Peyer's patch (tissue), 4 donors: Measurements from ENCODE around the gene SEMA4D. TPM values are rescaled to one million over a fixed set of nuclear protein-coding genes. Genes with fewer than 3 reads are reported as not detected.

ENCODE experiments used
- DNase-seq, 3 donors: peaks; one replicate each; pipeline ENCODE4 v3.0.0-alpha.2; 2017 to 2019
- H3K27ac ChIP-seq, 4 donors: fragments of 200-600 bp; sonication (generic); one replicate each; pipeline ENCODE4 v1.5.1; 2016 to 2019
- H3K27me3 ChIP-seq, 2 donors: fragments of 200-600 bp; sonication (generic); one replicate each; pipeline ENCODE4 v1.5.1; 2019
- H3K36me3 ChIP-seq, 3 donors: fragments of 200-600 bp; sonication (generic); one replicate each; pipeline ENCODE4 v1.5.1; 2016 to 2019
- H3K4me1 ChIP-seq, 4 donors: fragments of 200-600 bp; sonication (generic); one replicate each; pipeline ENCODE4 v1.5.1; 2016 to 2019
- H3K4me3 ChIP-seq, 4 donors: fragments of 200-600 bp; sonication (generic); 1 replicate in 3 of 4; 2 replicates in 1 of 4; pipeline ENCODE4 v1.5.1; 2016 to 2019; ENCODE audit warnings: mild to moderate bottlenecking in 1 of 4
- H3K9me3 ChIP-seq, 4 donors: fragments of 200-600 bp; sonication (generic); one replicate each; pipeline ENCODE4 v1.5.1; 2016 to 2019; ENCODE audit warnings: mild to moderate bottlenecking in 1 of 4
- CTCF ChIP-seq, 6 experiments: fragments of 450-650 bp in 4 of 6; fragments of 200-600 bp in 2 of 6; sonication (generic) in 1 of 6; IDR thresholded peaks; one replicate each; pipeline ENCODE4 v1.5.1; 2017 to 2019; ENCODE audit warnings: antibody characterized with exemption in 6 of 6, mild to moderate bottlenecking in 3 of 6, moderate library complexity in 1 of 6
- POLR2A ChIP-seq, 2 donors: fragments of 450-650 bp; IDR thresholded peaks; one replicate each; pipeline ENCODE4 v1.5.1; 2017; ENCODE audit warnings: antibody characterized with exemption in 2 of 2, mild to moderate bottlenecking in 2 of 2, moderate library complexity in 2 of 2
- total RNA-seq, 4 donors: library from RNA; depleted of rRNA; stranded (reverse); fragments of >200 nt; gene quantifications; one replicate each; pipeline ENCODE4 v1.1.0, GENCODE V29; 2016

The SEMA4D gene
- total RNA-seq, 4 donors from 2014 or later = 24.3 to 124 (median 30.0) TPM

- Histone ChIP-seq H3K27ac (peak overlapping the region in 1 of 4 donors; percentile 53), H3K4me1 (peaks cover 0 to 24% (median 15%) of the 10 kb centered on the region in 4 donors), H3K36me3 (no peaks in the 10 kb centered on the region), H3K4me3 (no peak overlapping the region), H3K27me3 (no peaks in the 10 kb centered on the region), H3K9me3 (no peaks in the 10 kb centered on the region)
- no peak for DNase-seq
- TF ChIP-seq POLR2A (IDR thresholded peaks at IDR 0.05) (no peak), CTCF (IDR thresholded peaks at IDR 0.05) (no peak)
Observed at GRCh38 chr9:89492586-89492985, 5.3 kb downstream of the SEMA4D start.

- peak in 1 of 3 donors; percentile 27 for DNase-seq
- Histone ChIP-seq H3K27ac (peak overlapping the region in 1 of 4 donors; percentile 47), H3K4me3 (no peak overlapping the region), H3K36me3 (no peaks in the 10 kb centered on the region), H3K27me3 (no peaks in the 10 kb centered on the region), H3K4me1 (peaks cover 0 to 24% (median 13%) of the 10 kb centered on the region in 4 donors), H3K9me3 (no peaks in the 10 kb centered on the region)
- TF ChIP-seq CTCF (IDR thresholded peaks at IDR 0.05) = no peak
- no peak for TF ChIP-seq POLR2A (IDR thresholded peaks at IDR 0.05)
Observed at GRCh38 chr9:89491694-89492093, 6.2 kb downstream of the SEMA4D start.

GRCh38 chr9:89489548-89490530, 8.1 kb downstream of the SEMA4D start:
- DNase-seq = no peak
- TF ChIP-seq POLR2A (IDR thresholded peaks at IDR 0.05) (no peak), CTCF (IDR thresholded peaks at IDR 0.05) (no peak)
- H3K36me3 ChIP-seq = no peaks in the 10 kb centered on the region
- H3K9me3 ChIP-seq = no peaks in the 10 kb centered on the region
- peaks cover 0 to 10% (median 6%) of the 10 kb centered on the region in 4 donors for H3K4me1 ChIP-seq
- H3K27me3 ChIP-seq = no peaks in the 10 kb centered on the region
- H3K4me3 ChIP-seq = no peak overlapping the region
- H3K27ac ChIP-seq = peak overlapping the region in 1 of 4 donors; percentile 47

- Histone ChIP-seq H3K9me3 (no peaks in the 10 kb centered on the region), H3K36me3 (no peaks in the 10 kb centered on the region), H3K27ac (no peak overlapping the region), H3K27me3 (no peaks in the 10 kb centered on the region), H3K4me1 (peaks cover 0 to 15% (median 12%) of the 10 kb centered on the region in 4 donors), H3K4me3 (no peak overlapping the region)
- TF ChIP-seq CTCF (IDR thresholded peaks at IDR 0.05) (no peak), POLR2A (IDR thresholded peaks at IDR 0.05) (no peak)
- no peak for DNase-seq
Observed at GRCh38 chr9:89488936-89489335, 9.0 kb downstream of the SEMA4D start.

GRCh38 chr9:89488131-89488530, 9.8 kb downstream of the SEMA4D start:
- TF ChIP-seq POLR2A (IDR thresholded peaks at IDR 0.05) (no peak), CTCF (IDR thresholded peaks at IDR 0.05) (no peak)
- no peak overlapping the region for H3K27ac ChIP-seq
- no peaks in the 10 kb centered on the region for H3K36me3 ChIP-seq
- H3K4me3 ChIP-seq = no peak overlapping the region
- H3K9me3 ChIP-seq = no peaks in the 10 kb centered on the region
- H3K27me3 ChIP-seq = no peaks in the 10 kb centered on the region
- DNase-seq = no peak
- peaks cover 0 to 20% (median 16%) of the 10 kb centered on the region in 4 donors for H3K4me1 ChIP-seq
